Measurements from ENCODE around the gene CPE.
"Not testable (repeated sequence)": the region's sequence is repeated elsewhere in the genome, so short reads cannot be mapped to it uniquely, and the experiment has no call there.

Gene CPE

GRCh38 chr4:165478260-165478659 is 99.5 kb downstream of the CPE start:
- Histone ChIP-seq H3K4me1 (ENCODE audit: insufficient read depth, low read length, severe bottlenecking) (no peaks in the 10 kb centered on the region), H3K4me2 (ENCODE audit: low read length) (no peak overlapping the region), H3K27ac (ENCODE audit: low read depth, low read length, poor library complexity, severe bottlenecking) (no peak overlapping the region), H3F3A (ENCODE audit: insufficient read depth, low read length) (no peaks in the 10 kb centered on the region), H3K9me3 (ENCODE audit: low read length) (peaks cover 5% of the 10 kb centered on the region; the same call in 1 of the 2 replicates), H3K9me2 (ENCODE audit: low read depth, low read length) (no peaks in the 10 kb centered on the region), H3K4me3 (ENCODE audit: low read depth, low read length, poor library complexity, severe bottlenecking) (no peak overlapping the region), H4K20me1 (ENCODE audit: insufficient read depth, low read length) (no peaks in the 10 kb centered on the region), H3K9ac (ENCODE audit: low read length) (no peak overlapping the region), H3K79me2 (ENCODE audit: insufficient read depth, low read length) (no peaks in the 10 kb centered on the region), H3K27me3 (ENCODE audit: insufficient read depth, low read length) (no peaks in the 10 kb centered on the region), H2AFZ (ENCODE audit: low read length) (no peak overlapping the region), H3K36me3 (ENCODE audit: insufficient read depth, low read length) (no peaks in the 10 kb centered on the region)
- TF ChIP-seq EZH2 (IDR thresholded peaks at IDR 0.05; ENCODE audit: borderline replicate concordance, low read length) (no peak), CTCF (IDR thresholded peaks at IDR 0.05; ENCODE audit: low read length) (no peak)

DNA sequence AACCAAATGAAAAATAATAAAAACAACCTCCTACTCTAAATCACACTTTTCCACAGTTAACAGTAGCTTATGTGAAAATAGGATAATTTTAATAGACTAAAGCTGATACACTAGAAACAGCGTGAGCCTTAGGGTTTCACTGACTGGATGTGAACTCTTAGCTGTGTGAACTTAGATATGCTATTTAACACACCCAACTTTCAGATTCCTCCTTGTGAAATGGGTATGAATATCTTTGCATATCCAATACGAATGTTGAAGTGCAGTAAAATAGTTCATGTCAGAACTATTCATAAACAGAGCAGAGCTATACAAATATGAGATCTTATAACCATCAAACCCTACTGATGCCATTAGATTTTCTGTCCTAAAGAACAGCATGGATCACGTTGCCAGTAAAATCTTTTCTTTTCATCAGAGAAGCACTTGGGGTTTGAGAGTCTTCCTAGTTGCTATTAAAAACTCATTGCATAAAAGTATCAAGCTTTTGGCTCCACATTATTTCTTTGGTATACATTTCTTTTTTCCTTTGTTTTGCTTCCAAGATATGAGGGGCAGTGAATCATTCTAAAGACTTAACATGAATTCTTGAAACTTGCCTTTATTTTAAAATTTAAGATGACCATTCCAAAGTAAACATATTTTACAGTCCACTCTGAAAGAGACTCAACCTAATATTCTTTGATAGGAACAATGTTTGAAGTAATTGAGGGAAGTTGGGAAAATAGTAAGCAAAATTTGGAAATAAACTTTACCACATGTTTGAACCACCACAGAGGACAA is 102.4 kb downstream of the CPE start:
- no peaks in the 10 kb centered on the region for H4K20me1 ChIP-seq (ENCODE audit: insufficient read depth, low read length)
- no peak overlapping the region for H2AFZ ChIP-seq (ENCODE audit: low read length)
- no peak overlapping the region for H3K4me2 ChIP-seq (ENCODE audit: low read length)
- no peaks in the 10 kb centered on the region for H3F3A ChIP-seq (ENCODE audit: insufficient read depth, low read length)
- H3K27me3 ChIP-seq (ENCODE audit: insufficient read depth, low read length): no peaks in the 10 kb centered on the region
- no peaks in the 10 kb centered on the region for H3K79me2 ChIP-seq (ENCODE audit: insufficient read depth, low read length)
- H3K36me3 ChIP-seq (ENCODE audit: insufficient read depth, low read length): no peaks in the 10 kb centered on the region
- H3K27ac ChIP-seq (ENCODE audit: low read depth, low read length, poor library complexity, severe bottlenecking): no peak overlapping the region
- H3K9me2 ChIP-seq (ENCODE audit: low read depth, low read length): no peaks in the 10 kb centered on the region
- no peak overlapping the region for H3K4me3 ChIP-seq (ENCODE audit: low read depth, low read length, poor library complexity, severe bottlenecking)
- H3K4me1 ChIP-seq (ENCODE audit: insufficient read depth, low read length, severe bottlenecking): no peaks in the 10 kb centered on the region
- H3K9ac ChIP-seq (ENCODE audit: low read length): no peak overlapping the region
- TF ChIP-seq CTCF (IDR thresholded peaks at IDR 0.05; ENCODE audit: low read length): no peak
- no peak for TF ChIP-seq EZH2 (IDR thresholded peaks at IDR 0.05; ENCODE audit: borderline replicate concordance, low read length)
- H3K9me3 ChIP-seq (ENCODE audit: low read length): no peaks in the 10 kb centered on the region

- no peak overlapping the region for H3K4me3 ChIP-seq (ENCODE audit: low read depth, low read length, poor library complexity, severe bottlenecking)
- no peaks in the 10 kb centered on the region for H3F3A ChIP-seq (ENCODE audit: insufficient read depth, low read length)
- no peak for TF ChIP-seq EZH2 (IDR thresholded peaks at IDR 0.05; ENCODE audit: borderline replicate concordance, low read length)
- TF ChIP-seq CTCF (IDR thresholded peaks at IDR 0.05; ENCODE audit: low read length): no peak
- no peaks in the 10 kb centered on the region for H3K79me2 ChIP-seq (ENCODE audit: insufficient read depth, low read length)
- no peaks in the 10 kb centered on the region for H3K9me3 ChIP-seq (ENCODE audit: low read length)
- no peaks in the 10 kb centered on the region for H3K36me3 ChIP-seq (ENCODE audit: insufficient read depth, low read length)
- no peak overlapping the region for H3K9ac ChIP-seq (ENCODE audit: low read length)
- H4K20me1 ChIP-seq (ENCODE audit: insufficient read depth, low read length): no peaks in the 10 kb centered on the region
- no peak overlapping the region for H3K27ac ChIP-seq (ENCODE audit: low read depth, low read length, poor library complexity, severe bottlenecking)
- H3K4me2 ChIP-seq (ENCODE audit: low read length): no peak overlapping the region
- no peaks in the 10 kb centered on the region for H3K4me1 ChIP-seq (ENCODE audit: insufficient read depth, low read length, severe bottlenecking)
- no peak overlapping the region for H2AFZ ChIP-seq (ENCODE audit: low read length)
- H3K27me3 ChIP-seq (ENCODE audit: insufficient read depth, low read length): no peaks in the 10 kb centered on the region
- H3K9me2 ChIP-seq (ENCODE audit: low read depth, low read length): no peaks in the 10 kb centered on the region
Observed at GRCh38 chr4:165489786-165490185, 111.0 kb downstream of the CPE start.

GRCh38 chr4:165492583-165492982 is 113.8 kb downstream of the CPE start:
- not testable (repeated sequence) for H3K4me1 ChIP-seq (ENCODE audit: insufficient read depth, low read length, severe bottlenecking); H3K4me3 ChIP-seq (ENCODE audit: low read depth, low read length, poor library complexity, severe bottlenecking); H3K4me2 ChIP-seq (ENCODE audit: low read length); H3K9ac ChIP-seq (ENCODE audit: low read length); H3K36me3 ChIP-seq (ENCODE audit: insufficient read depth, low read length); H4K20me1 ChIP-seq (ENCODE audit: insufficient read depth, low read length); H2AFZ ChIP-seq (ENCODE audit: low read length); H3K27ac ChIP-seq (ENCODE audit: low read depth, low read length, poor library complexity, severe bottlenecking); H3K9me2 ChIP-seq (ENCODE audit: low read depth, low read length); H3K27me3 ChIP-seq (ENCODE audit: insufficient read depth, low read length); H3K9me3 ChIP-seq (ENCODE audit: low read length); H3K79me2 ChIP-seq (ENCODE audit: insufficient read depth, low read length); H3F3A ChIP-seq (ENCODE audit: insufficient read depth, low read length)

Measured in OCI-LY1 (cell line).